KOPT-K1 (cell line): ENCODE measurements around the gene ZCWPW1.

Experiments used
- H3K27ac ChIP-seq: fragments of 200-600 bp; sonication (generic); 2 replicates; pipeline ENCODE4 v1.5.1; 2016; ENCODE audit warnings: antibody characterized with exemption, mild to moderate bottlenecking, low read depth, low read length; ENCODE audit not compliant: poor library complexity, severe bottlenecking
- H3K36me3 ChIP-seq: fragments of 200-600 bp; sonication (generic); 2 replicates; pipeline ENCODE4 v1.5.1; 2017; ENCODE audit warnings: antibody characterized with exemption, mild to moderate bottlenecking, low read length, moderate library complexity; ENCODE audit not compliant: insufficient read depth
- H3K9me3 ChIP-seq: fragments of 200-600 bp; sonication (generic); 2 replicates; pipeline ENCODE4 v1.5.1; 2017; ENCODE audit warnings: antibody characterized with exemption, low read length, mild to moderate bottlenecking; ENCODE audit not compliant: insufficient read depth, poor library complexity, severe bottlenecking

Gene ZCWPW1

GRCh38 chr7:100407285-100408180 is 21.0 kb downstream of the ZCWPW1 start:
- no peak overlapping the region for H3K27ac ChIP-seq
- H3K9me3 ChIP-seq = no peaks in the 10 kb centered on the region
- no peaks in the 10 kb centered on the region for H3K36me3 ChIP-seq

- Histone ChIP-seq H3K27ac (no peak overlapping the region), H3K36me3 (no peaks in the 10 kb centered on the region), H3K9me3 (no peaks in the 10 kb centered on the region)
Observed at GRCh38 chr7:100406767-100407166, 21.7 kb downstream of the ZCWPW1 start.

GRCh38 chr7:100402241-100402640 is 26.3 kb downstream of the ZCWPW1 start:
- H3K36me3 ChIP-seq = no peaks in the 10 kb centered on the region
- H3K9me3 ChIP-seq = no peaks in the 10 kb centered on the region
- H3K27ac ChIP-seq = no peak overlapping the region

GRCh38 chr7:100401811-100402210 is 26.7 kb downstream of the ZCWPW1 start:
- H3K27ac ChIP-seq = no peak overlapping the region
- no peaks in the 10 kb centered on the region for H3K9me3 ChIP-seq
- no peaks in the 10 kb centered on the region for H3K36me3 ChIP-seq

GRCh38 chr7:100400656-100401055 is 27.8 kb downstream of the ZCWPW1 start:
- no peak overlapping the region for H3K27ac ChIP-seq
- no peaks in the 10 kb centered on the region for H3K36me3 ChIP-seq

GRCh38 chr7:100400041-100400440 is 28.5 kb downstream of the ZCWPW1 start:
- no peak overlapping the region for H3K27ac ChIP-seq
- no peaks in the 10 kb centered on the region for H3K36me3 ChIP-seq
- no peaks in the 10 kb centered on the region for H3K9me3 ChIP-seq

More at GRCh38 chr7:100400656-100401055, 27.8 kb downstream of the ZCWPW1 start:
- H3K9me3 ChIP-seq = no peaks in the 10 kb centered on the region

- H3K27ac ChIP-seq = no peak overlapping the region
- H3K36me3 ChIP-seq = no peaks in the 10 kb centered on the region
- no peaks in the 10 kb centered on the region for H3K9me3 ChIP-seq
Observed at GRCh38 chr7:100398239-100398638, 30.3 kb downstream of the ZCWPW1 start.

GRCh38 chr7:100397315-100398081 is 31.0 kb downstream of the ZCWPW1 start:
- H3K9me3 ChIP-seq = no peaks in the 10 kb centered on the region
- H3K36me3 ChIP-seq = no peaks in the 10 kb centered on the region
- peak overlapping the region; percentile 54 for H3K27ac ChIP-seq

- Histone ChIP-seq H3K36me3 (no peaks in the 10 kb centered on the region), H3K27ac (peak overlapping the region; percentile 54), H3K9me3 (no peaks in the 10 kb centered on the region)
Observed at GRCh38 chr7:100396421-100396982, 32.0 kb downstream of the ZCWPW1 start.

GRCh38 chr7:100394077-100394476 is 34.4 kb downstream of the ZCWPW1 start:
- Histone ChIP-seq H3K36me3 (no peaks in the 10 kb centered on the region), H3K27ac (no peak overlapping the region), H3K9me3 (no peaks in the 10 kb centered on the region)

GRCh38 chr7:100393233-100393905 is 35.1 kb downstream of the ZCWPW1 start:
- H3K27ac ChIP-seq = no peak overlapping the region
- H3K36me3 ChIP-seq = no peaks in the 10 kb centered on the region
- no peaks in the 10 kb centered on the region for H3K9me3 ChIP-seq

GRCh38 chr7:100390286-100391009 is 38.1 kb downstream of the ZCWPW1 start:
- no peaks in the 10 kb centered on the region for H3K9me3 ChIP-seq
- H3K36me3 ChIP-seq = no peaks in the 10 kb centered on the region
- H3K27ac ChIP-seq = no peak overlapping the region

- Histone ChIP-seq H3K27ac (no peak overlapping the region), H3K9me3 (no peaks in the 10 kb centered on the region), H3K36me3 (no peaks in the 10 kb centered on the region)
Observed at GRCh38 chr7:100389437-100390088, 38.9 kb downstream of the ZCWPW1 start.

GRCh38 chr7:100387695-100388094 is 40.8 kb downstream of the ZCWPW1 start:
- H3K9me3 ChIP-seq = no peaks in the 10 kb centered on the region
- no peak overlapping the region for H3K27ac ChIP-seq
- H3K36me3 ChIP-seq = no peaks in the 10 kb centered on the region
